Forelimb muscle (tissue), 1 donor: ENCODE measurements around the gene THUMPD2. TPM values are rescaled to one million over a fixed set of nuclear protein-coding genes. Genes with fewer than 3 reads are reported as not detected.
"Not testable (repeated sequence)": the region's sequence is repeated elsewhere in the genome, so short reads cannot be mapped to it uniquely, and the experiment has no call there.

Source experiments
- DNase-seq: peaks from one replicate; pipeline ENCODE4 v3.0.0-alpha.2; 2013; ENCODE audit warnings: low read depth
- polyA plus RNA-seq: library from polyadenylated mRNA; unstranded; fragments of 120-200 nt; gene quantifications from one replicate; pipeline ENCODE4 v1.2.1, GENCODE V29; 2013; ENCODE audit not compliant: insufficient read length

The THUMPD2 gene
- polyA plus RNA-seq, 1 donor, result 19.7 TPM

DNA sequence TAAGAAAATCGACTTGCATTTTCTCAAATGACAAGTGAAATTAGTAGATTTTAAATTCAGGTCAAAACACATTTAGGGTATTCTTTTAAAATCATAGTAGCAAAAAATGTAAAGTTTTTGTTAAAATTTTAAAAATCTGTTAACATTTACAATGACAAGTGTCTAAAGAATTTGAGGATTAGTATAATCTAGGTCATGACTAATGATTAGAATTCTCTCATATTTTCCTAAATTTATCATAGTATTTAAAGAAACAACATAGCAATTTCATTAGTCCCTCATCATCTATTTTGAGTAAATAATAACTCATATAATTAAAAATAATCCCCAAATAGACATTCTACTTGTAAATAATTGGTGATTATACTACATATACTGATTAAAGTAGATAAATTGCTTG, 23.6 kb downstream of the THUMPD2 start:
- DNase-seq, result no peak

DNA sequence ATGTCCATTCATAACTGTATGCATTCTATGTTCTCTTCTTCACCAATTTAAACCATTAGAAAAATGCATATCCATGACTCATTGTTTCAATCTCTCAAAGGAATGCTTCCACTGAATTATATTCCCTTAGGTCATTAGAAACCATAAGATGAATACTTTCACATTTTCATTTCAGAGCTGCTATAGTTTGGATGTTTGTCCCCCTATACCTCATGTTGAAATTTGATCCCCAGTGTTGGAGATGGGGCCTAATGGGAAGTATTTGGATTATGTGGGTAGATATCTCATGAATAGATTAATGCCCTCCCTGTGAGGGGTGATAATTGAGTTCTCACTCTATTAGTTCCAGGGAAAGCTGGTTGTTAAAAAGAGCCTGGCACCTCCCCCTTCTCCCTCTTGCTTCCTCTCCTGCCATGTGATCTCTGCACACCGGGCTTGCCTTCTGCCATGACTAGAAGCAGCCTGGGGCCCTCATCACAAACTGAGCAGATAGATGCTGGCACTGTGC, 35.7 kb downstream of the THUMPD2 start:
- DNase-seq, result no peak

DNA sequence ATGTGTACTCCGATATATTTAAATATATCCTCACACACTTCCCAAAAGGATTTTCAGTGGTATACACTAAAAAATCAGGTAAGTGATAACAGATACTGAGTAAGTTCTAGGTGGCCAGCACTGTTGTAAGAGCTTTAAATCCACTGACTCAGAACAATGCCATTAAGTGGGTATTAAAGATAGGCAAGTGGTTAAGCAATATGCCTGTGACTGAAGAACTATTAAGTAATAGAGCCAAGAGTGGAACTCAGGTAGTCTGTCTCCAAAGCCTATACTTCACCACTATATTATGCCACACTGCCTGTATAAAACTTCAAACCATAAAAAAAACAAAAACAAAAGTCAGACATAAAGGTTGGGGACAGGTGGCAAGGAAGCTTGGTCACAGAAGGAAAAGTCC, 37.2 kb downstream of the THUMPD2 start:
- no peak for DNase-seq

DNA sequence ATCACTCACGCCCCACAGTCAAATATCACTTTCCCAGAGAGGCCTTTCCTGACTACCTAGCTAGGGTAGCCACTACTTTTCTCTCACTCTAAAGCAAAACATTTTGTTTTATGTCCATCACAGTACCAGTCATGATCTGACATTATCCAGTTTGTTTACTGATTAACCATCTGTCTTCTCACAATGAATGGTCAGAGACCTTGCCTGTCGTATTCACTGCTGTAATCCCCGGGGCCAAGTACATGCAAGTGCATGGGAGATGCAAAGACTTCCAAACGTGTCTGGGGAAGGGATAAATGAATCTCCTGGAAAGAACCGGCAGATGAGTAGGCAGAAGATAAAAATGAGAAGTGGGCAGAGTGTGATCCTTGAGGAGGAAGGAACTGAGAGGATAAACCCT, 39.7 kb downstream of the THUMPD2 start:
- no peak for DNase-seq

- DNase-seq, result no peak
Observed at GRCh38 chr2:39738936-39739335, 40.1 kb downstream of the THUMPD2 start.

- no peak for DNase-seq
Observed at GRCh38 chr2:39737661-39738060, 41.4 kb downstream of the THUMPD2 start.

GRCh38 chr2:39736640-39737039, 42.4 kb downstream of the THUMPD2 start:
- no peak for DNase-seq

GRCh38 chr2:39735648-39736047, 43.4 kb downstream of the THUMPD2 start:
- no peak for DNase-seq

- no peak for DNase-seq
Observed at GRCh38 chr2:39734445-39734844, 44.6 kb downstream of the THUMPD2 start.

DNA sequence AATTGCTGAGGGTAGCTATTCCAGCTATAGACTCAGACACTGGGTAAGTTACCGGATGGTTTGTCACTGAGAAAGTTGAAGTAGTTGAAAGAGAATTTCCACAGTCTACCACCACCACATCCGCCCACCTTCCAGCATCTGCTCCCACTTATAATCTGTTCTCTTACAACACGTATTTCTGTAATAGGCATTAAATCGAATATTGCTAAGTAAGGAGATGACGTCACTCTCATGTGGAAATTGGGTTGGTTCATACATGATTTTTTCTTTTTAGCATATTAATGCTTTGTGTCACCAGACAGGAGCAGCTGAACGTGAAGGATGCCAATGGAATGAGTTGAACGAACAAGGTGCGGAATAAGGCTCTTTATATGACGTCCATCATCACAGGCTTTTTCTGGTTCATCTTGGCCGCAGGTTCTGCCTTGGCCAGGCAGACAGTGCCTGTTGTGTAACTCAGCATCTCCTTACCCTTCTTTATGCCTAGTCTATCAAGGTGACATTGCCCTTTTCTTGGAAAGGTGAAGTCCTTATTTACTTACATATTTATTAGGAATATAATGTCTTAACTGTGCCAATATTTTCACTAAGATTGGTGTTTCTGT, 45.9 kb downstream of the THUMPD2 start:
- no peak for DNase-seq

GRCh38 chr2:39732482-39732881, 46.6 kb downstream of the THUMPD2 start:
- peak; percentile 4 for DNase-seq

DNA sequence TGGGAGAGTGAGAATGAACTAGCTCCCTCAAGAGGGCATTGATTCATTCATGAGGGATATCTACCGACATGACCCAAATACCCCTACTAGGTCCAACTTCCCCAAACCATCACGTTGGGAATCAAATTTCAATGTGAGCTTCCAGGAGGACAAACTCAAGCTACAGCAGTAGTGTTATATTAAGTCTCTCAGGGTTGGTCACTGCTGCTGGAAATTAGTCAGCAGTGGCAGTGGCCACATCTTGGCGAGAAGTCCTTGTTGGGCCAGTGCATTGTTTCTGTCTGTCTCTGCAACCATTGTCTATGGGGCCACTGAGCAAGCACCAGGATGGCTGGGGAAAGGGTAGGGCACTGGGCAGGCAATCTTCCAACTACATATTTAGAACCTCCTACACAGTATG, 47.5 kb downstream of the THUMPD2 start:
- no peak for DNase-seq

GRCh38 chr2:39730685-39731302, 48.3 kb downstream of the THUMPD2 start:
- DNase-seq, result no peak

GRCh38 chr2:39730276-39730675, 48.8 kb downstream of the THUMPD2 start:
- DNase-seq, result no peak

DNA sequence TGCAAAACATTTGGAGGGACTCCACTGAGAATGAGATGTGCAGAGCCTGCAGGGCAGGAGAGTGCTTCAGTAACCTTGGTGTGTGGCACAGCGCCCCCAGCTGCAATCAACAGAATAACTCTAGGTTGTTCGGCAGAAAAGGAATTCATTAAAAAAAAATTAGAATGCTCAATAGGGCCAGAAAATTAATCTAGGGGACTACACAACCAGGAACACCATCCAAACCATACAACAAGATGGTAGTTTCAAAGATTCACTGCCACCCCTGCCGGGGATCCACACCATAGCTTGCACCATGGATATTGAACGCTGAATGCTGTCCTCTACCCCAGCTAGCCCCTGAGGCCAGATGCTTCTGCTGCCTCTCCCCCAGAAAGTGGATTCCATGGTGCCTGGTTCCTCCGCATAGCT, 50.1 kb downstream of the THUMPD2 start:
- no peak for DNase-seq

- DNase-seq, result not testable (repeated sequence)
Observed at GRCh38 chr2:39728085-39728484, 51.0 kb downstream of the THUMPD2 start.

- DNase-seq, result no peak
Observed at GRCh38 chr2:39725401-39725800, 53.7 kb downstream of the THUMPD2 start.

DNA sequence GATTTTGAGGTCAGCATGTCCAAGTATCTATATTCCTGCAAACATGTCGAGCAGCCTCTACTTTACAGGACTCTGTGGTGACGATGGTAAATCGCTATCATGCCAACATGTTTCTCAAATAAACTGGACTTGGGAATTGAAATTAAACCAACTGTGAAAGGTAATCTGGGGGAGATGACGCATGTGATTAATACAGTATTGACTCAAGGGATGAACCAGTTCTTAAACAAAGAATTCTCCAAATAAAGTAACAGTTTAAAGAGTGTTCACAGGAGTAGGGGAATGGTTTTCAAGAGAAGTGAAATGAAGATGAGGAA, 54.3 kb downstream of the THUMPD2 start:
- no peak for DNase-seq

- DNase-seq, result no peak
Observed at GRCh38 chr2:39723946-39724827, 54.9 kb downstream of the THUMPD2 start.

DNA sequence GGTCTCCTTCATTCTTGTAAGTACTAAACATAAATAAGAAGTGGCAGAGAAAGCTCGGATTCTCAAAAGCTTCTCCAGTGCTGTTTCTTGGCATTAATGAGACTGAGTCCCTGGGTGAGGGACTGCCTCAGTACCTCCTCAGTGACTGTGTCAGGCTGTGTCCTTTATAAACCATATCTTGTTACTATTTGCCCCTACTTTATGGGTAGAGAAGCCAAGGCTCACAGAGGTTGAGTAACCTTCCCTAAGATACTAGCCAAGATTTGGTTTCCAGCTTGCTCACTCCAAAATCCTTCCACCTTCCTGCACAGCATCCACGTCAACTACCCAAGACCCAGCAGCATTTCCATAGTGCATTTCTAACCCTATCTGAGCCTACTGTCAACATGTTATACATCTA, 55.6 kb downstream of the THUMPD2 start:
- DNase-seq, result no peak

- no peak for DNase-seq
Observed at GRCh38 chr2:39720970-39721369, 58.1 kb downstream of the THUMPD2 start.

DNA sequence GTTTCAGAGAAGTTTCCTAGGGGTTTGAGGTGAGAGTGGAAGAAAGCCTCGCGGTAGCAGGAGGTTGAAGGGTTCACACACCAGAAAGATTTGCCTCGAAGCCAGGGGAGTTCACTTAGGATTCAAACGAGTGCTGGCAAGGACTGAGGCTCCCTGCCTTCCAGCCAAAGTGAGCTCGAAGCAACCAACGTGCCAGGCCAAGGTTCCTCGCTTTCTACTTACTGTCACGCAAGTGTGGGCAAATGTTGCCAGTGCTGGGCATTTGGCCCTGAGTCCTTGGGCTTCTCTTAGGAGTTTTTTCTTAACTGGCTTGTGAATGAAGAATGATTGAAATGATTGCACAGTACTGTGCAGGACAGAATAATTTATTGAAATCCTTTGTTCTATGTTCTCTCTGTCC, 59.7 kb downstream of the THUMPD2 start:
- DNase-seq, result no peak

DNA sequence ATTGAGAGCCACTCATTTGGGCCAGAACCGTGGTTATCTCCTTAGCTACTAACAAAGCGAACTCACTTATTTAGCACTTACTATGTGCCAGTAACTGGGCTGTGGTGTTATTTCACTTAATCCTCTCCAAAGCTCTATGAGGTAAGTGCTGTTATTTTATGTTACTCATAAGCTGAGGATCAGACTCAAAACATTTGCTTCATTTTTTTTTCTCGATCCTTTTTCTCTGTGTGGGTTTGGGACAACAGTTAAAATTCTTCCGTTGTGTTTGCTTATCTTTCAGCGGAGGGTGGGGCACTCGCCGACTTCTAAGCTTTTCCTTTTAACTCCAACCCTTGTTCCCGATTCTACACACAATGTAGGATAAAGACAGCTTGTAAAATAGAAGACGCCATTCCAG, 60.6 kb downstream of the THUMPD2 start:
- no peak for DNase-seq
